SK-N-MC (cell line): ENCODE data around the gene KCNQ1.
A peak's percentile ranks its signal among the peaks of the same experiment; 100 is the strongest.

ENCODE experiments used
- EZH2 ChIP-seq: fragments of 200-600 bp; sonication (generic); IDR thresholded peaks from one replicate; pipeline ENCODE4 v1.6.1; 2017; ENCODE audit warnings: antibody characterized with exemption
- POLR2AphosphoS5 ChIP-seq: IDR thresholded peaks from 2 replicates; pipeline ENCODE4 v1.6.1; 2012; ENCODE audit warnings: mild to moderate bottlenecking, low read depth, low read length, borderline replicate concordance

DNA sequence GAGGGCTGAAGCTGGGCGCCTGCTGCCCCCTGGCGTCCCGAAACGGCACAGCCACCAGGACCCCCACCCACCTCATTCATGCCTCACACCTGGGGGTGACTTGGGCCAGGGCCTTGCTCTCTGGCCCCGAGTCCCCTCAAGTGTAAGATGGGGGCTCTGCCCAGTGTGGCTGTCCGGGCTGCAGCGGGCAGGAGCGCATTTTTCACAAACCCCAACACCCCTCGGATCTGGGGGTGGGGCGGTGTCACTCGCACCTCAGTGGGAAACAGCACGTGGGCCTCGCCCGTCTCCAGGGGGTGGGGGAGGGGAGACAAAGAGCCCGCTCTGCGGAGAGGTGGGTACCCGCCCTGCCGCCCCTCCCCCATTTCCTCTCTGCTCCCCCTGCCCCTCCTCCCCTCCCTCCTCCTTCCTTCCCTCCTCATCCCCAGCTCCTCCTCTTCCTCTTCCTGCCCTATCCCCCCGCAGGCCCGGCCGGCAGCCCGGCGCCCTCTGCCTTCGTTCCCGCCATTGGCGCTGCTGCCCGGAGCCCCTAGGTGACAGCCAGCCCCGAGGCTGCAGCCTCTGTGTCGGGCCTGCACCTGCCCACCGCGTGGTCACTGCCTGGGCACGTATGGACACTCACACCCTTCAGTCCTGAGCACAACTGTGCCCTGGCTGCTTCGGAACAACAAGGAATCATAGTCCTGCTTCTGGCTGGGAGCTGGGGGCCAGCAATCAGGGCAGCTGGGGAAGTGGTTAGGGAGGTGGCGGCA is 447.6 kb downstream of the KCNQ1 start:
- no peak for TF ChIP-seq EZH2
- peak; percentile 49; the same call in 1 of the 2 replicates for TF ChIP-seq POLR2AphosphoS5
